NCI-H146 treated with DMSO at 0.1 percent for 48 hours (cell line): ENCODE measurements around the gene CFAP298.
"Not testable (repeated sequence)": the region's sequence is repeated elsewhere in the genome, so short reads cannot be mapped to it uniquely, and the experiment has no call there.

Experiments
- DNase-seq: peaks from one replicate; lab custom pipeline; 2025; ENCODE audit not compliant: unreplicated experiment; lab: John Stamatoyannopoulos, UW

The CFAP298 gene, protein sequence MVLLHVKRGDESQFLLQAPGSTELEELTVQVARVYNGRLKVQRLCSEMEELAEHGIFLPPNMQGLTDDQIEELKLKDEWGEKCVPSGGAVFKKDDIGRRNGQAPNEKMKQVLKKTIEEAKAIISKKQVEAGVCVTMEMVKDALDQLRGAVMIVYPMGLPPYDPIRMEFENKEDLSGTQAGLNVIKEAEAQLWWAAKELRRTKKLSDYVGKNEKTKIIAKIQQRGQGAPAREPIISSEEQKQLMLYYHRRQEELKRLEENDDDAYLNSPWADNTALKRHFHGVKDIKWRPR

GRCh38 chr21:32612075-32612998, at the start of gene CFAP298:
TSS of gene CFAP298 (minus strand) at chr21:32612377. CDS start at chr21:32612243, 134 bp downstream.
- peak; percentile 59 for DNase-seq

DNA sequence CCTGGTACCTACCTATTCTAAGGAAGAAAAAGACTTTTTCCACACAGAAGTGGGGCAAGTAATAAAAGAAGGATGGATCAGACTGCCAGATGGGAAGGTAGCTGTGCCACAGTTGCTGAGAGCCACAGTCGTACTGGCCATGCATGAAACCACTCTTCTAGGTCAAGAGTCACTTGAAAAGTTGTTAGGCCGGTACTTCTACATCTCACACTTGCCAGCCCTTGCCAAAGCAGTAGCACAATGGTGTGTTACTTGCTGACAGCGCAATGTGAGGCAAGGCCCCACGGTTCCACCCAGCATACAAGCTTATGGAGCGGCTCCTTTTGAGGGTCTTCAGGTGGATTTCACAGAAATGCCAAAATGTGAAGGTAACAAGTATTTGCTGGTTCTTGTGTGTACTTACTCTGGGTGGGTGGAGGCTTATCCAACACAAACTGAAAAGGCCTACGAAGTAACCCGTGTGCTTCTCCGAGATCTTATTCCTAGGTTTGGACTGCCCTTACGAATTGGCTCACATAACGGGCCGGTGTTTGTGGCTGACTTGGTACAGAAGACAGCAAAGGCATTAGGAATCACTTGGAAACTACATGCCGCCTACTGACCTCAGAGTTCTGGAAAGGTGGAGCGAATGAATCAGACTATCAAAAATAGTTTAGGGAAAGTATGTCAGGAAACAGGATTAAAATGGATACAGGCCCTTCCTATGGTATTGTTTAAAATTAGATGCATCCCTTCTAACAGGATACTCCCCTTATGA, 49.0 kb upstream of the CFAP298 start:
- DNase-seq = not testable (repeated sequence)

DNA sequence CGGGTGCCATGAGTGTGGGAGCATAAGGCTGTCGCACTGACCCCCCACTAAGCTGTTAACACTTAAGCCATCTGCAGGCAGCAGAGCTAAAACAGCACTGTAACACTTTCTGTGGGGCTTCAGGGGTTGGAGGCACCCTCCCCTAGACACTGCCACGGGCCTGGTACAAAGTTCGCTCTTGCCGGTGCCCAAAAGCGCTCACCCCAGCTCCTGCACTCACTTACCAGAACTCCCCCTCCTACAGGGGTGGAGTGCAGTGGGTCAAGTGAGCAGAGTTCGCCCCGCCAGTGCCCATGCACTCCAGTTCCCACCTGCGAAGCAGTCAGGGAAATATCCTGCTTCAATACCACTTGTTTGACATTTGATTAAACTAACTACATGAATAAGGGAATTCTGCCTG, 46.3 kb upstream of the CFAP298 start:
- no peak for DNase-seq

GRCh38 chr21:32653326-32653901, 41.2 kb upstream of the CFAP298 start:
- peak; percentile 11 for DNase-seq

- DNase-seq = no peak
Measured at GRCh38 chr21:32648165-32648564, 36.0 kb upstream of the CFAP298 start.

DNA sequence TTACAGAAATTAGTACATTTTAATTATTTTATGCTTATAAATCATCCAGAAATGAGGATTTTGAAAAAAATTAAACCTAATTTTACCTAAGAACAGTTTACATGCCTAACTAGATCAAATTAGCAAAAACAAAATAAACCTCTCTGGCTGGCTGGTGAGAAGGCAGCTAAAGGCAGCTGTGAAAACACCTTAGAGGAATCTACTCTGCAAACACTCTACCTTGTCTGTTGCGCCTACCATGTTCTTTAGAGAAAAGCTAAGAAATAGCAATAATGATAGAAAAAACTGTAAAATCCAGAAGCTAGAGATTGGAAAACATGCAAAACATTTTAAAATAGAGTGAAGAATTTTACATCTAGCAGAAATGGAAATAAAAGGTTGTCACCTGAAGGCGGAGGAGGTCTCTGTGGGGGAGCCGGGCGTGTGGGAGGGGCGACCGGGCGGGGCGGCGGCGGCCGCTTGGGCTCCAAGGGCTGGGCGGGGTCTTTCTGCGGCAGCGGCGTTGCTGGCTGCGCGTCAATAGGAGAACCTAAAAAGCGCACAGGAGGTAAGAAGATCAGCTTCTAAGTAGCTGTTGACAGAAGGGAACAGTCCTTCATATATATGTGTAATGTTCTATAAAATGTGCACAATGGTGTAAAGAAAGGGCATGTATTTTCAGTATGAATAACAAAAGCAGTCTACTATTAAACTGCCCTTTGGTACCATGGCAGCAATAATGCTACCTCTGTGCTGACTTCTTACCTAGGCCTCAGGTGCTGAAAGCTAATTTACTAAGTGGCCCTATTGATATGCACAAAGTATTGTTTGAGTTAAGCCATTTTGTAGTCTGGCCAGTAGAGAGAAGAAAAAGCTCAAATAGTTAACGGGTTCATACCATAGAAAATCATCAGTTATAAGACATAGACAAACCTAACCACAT, 33.3 kb upstream of the CFAP298 start:
- DNase-seq = no peak

DNA sequence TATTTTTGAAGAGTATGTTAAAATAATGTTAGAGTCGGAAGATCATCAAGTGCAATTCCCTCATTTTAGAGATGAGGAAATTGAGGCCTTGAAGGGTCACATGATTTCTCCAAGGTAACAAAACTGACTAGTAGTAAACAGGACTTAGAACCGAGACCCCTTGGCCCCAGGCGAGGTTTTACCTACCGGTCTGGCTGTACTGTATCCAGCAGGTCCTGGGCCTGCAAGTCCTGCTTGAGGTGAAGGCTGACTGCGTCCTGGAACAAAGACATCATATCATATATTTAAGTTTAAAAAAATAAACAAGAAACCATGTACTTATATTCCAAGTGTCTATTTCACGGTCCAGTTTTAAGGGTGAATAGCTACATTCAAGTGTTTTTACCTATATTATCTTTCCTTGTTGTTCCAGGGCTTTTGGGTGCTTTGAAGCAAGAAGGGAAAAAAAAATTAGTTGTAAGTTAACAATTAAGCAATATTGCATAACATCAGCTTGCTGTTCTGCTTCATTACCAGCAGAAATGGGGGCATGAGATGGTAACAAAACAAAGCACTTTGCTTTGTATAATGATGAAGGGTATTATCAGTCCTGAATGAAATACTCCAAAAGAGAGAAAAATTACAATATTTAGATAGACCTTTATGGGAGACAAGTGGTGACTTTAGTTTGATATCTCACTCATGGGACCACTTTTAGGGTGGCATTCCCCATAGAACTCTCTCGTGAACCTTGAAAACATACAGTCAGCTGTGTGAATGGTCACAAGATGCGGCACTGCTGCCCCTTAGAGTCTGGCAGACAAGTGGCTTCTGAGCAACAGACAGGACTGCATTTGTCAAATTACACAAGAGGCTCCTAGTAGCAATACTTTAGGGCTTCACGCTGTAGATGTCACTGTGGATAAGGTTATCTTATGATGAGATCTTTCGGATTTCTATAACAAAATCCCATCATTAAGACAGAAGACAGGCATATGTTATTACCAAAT, 29.8 kb upstream of the CFAP298 start:
- DNase-seq = no peak

GRCh38 chr21:32626621-32627196, 14.5 kb upstream of the CFAP298 start:
- DNase-seq = no peak

DNA sequence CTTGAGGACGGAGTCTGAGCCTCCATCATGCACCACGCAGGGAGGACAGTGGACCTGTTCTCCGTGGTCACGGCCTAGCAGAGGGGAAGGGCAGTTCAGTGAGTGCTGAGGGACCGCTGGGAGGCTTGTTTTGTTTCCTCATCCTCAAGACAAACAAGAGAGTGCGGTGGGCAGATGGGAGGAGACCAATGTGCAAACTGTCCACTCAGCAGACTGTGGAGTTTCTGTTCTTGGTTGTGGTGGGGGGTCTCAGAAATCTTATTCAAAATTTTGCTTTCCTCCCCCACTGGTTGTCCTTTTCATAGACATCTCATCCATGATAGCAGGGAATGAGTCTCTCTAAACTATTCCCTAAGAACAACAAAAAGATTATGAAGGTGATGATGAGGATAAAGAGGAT, 6.0 kb upstream of the CFAP298 start:
- DNase-seq = not testable (repeated sequence)

DNA sequence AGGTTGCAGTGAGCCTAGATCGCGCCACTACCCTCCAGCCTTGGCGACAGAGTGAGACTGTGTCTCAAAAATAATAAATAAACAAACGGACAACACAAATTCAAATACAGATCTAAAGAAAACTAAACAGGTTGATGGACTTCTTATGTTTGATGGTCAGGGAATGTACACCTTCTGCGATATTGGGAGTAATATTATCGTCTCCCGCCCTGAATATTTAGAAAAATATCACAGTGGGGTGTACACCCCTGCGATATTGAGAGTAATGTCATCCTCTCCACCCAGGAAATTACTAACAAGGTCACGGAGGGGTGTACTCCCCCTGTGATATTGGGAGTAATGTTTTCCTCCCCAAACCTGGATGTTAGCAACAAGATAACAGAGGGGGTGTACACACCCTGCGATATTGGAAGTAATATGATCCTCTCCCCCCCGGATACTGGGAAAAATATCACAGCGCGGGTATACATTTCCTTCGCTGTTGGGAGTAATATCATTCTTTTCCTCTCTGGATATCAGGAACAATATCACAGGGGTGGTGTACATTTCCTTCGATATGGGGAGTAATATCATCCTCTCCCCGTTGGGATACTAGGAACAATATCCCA, 1.4 kb upstream of the CFAP298 start:
- no peak for DNase-seq

- no peak for DNase-seq
Measured at GRCh38 chr21:32612999-32613337, 791 bp upstream of the CFAP298 start.

GRCh38 chr21:32611471-32611997, 643 bp downstream of the CFAP298 start:
- DNase-seq = no peak

DNA sequence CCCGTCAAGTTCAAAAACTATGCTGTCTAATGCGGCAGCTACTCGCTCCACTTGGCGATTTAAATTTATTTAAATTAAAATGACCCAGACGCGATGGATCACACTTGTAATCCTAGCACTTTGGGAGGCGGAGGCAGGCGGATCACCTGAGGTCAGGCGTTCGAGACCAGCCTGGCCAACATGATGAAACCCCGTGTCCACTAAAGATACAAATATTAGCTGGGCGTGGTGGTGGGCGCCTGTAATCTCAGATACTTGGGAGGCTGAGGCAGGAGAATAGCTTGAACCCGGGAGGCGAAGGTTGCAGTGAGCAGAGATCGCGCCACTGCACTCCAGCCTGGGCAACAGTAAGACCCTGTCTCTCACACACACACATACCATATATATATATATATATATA, 1.2 kb downstream of the CFAP298 start:
- DNase-seq = not testable (repeated sequence)

- DNase-seq = no peak
Measured at GRCh38 chr21:32608851-32609250, 3.3 kb downstream of the CFAP298 start.

- DNase-seq = no peak
Measured at GRCh38 chr21:32605469-32605868, 6.7 kb downstream of the CFAP298 start.

- DNase-seq = peak; percentile 82
Measured at GRCh38 chr21:32604464-32604863, 7.7 kb downstream of the CFAP298 start.

DNA sequence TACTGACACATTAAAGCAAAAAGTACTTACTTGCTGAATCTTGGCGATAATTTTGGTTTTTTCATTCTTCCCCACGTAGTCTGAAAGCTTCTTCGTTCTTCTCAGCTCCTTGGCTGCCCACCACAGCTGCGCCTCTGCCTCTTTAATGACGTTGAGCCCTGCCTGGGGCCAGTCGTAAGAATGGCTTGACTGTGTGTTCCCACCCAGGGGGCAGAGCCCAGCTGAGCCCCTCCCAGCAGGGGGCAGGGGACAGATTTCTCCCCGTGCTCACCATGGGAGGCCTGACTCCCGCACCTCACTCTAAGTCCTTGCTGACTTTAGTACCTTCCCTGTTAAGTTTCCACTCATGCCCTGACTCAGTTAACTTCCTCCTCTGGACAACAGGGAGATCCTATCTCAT, 9.0 kb downstream of the CFAP298 start:
- peak; percentile 9 for DNase-seq

GRCh38 chr21:32602099-32602498, 10.1 kb downstream of the CFAP298 start:
- DNase-seq = no peak
